Vagina (tissue), 2 donors: ENCODE data around the gene TIMM44. TPM values are rescaled to one million over a fixed set of nuclear protein-coding genes. Genes with fewer than 3 reads are reported as not detected.

Source experiments
- DNase-seq, 2 donors: peaks; one replicate each; pipeline ENCODE4 v3.0.0-alpha.2; 2017; ENCODE audit errors: extremely low spot score in 2 of 2
- H3K27ac ChIP-seq: fragments of 200-600 bp; sonication (generic); one replicate; pipeline ENCODE4 v1.5.1; 2019
- H3K27me3 ChIP-seq: fragments of 200-600 bp; sonication (generic); one replicate; pipeline ENCODE4 v1.5.1; 2019
- H3K36me3 ChIP-seq, 2 donors: fragments of 200-600 bp; sonication (generic); one replicate each; pipeline ENCODE4 v1.5.1; 2017 to 2019
- H3K4me1 ChIP-seq: fragments of 200-600 bp; sonication (generic); one replicate; pipeline ENCODE4 v1.5.1; 2019
- H3K4me3 ChIP-seq, 2 donors: fragments of 200-600 bp; sonication (generic); 1 replicate in 1 of 2; 2 replicates in 1 of 2; pipeline ENCODE4 v1.5.1; 2016 to 2019
- H3K9me3 ChIP-seq: fragments of 200-600 bp; sonication (generic); one replicate; pipeline ENCODE4 v1.5.1; 2019
- CTCF ChIP-seq, 3 experiments: fragments of 450-650 bp in 2 of 3; fragments of 200-600 bp in 1 of 3; sonication (generic) in 1 of 3; IDR thresholded peaks; one replicate each; pipeline ENCODE4 v1.5.1; 2017 to 2019; ENCODE audit warnings: antibody characterized with exemption in 3 of 3, mild to moderate bottlenecking in 2 of 3, moderate library complexity in 2 of 3
- POLR2A ChIP-seq, 2 donors: fragments of 450-650 bp; IDR thresholded peaks; one replicate each; pipeline ENCODE4 v1.6.1; 2017; ENCODE audit warnings: antibody characterized with exemption in 2 of 2, mild to moderate bottlenecking in 2 of 2, moderate library complexity in 2 of 2
- POLR2AphosphoS5 ChIP-seq, 2 donors: sonication (generic); formaldehyde crosslinking; IDR thresholded peaks; one replicate each; pipeline ENCODE4 v1.9.0; 2017; ENCODE audit warnings: antibody characterized with exemption in 2 of 2, mild to moderate bottlenecking in 2 of 2, low read depth in 1 of 2; ENCODE audit not compliant: insufficient read depth in 1 of 2
- intact Hi-C: fragments of 100-400 bp; cut with DNase I; formaldehyde crosslinking; loops from one replicate; pipeline ENCODE4 v1.15.1; 2023
- total RNA-seq: library from RNA; depleted of rRNA; stranded (reverse); fragments of >200 nt; gene quantifications from one replicate; pipeline ENCODE4 v1.2.3, GENCODE V29; 2016

The TIMM44 gene
- total RNA-seq, 1 donor from 2014 or later = 76.1 TPM

- Histone ChIP-seq H3K4me3 (no peak overlapping the region), H3K9me3 (no peaks in the 10 kb centered on the region), H3K27me3 (no peaks in the 10 kb centered on the region), H3K4me1 (no peaks in the 10 kb centered on the region), H3K27ac (no peak overlapping the region), H3K36me3 (no peaks in the 10 kb centered on the region)
- DNase-seq = no peak
- intact Hi-C loops = no loop called here
- TF ChIP-seq CTCF (IDR thresholded peaks at IDR 0.05) = no peak
- no peak for TF ChIP-seq POLR2AphosphoS5 (IDR thresholded peaks at IDR 0.05; ENCODE audit: insufficient read depth in 1 of 2, low read depth in 1 of 2)
- no peak for TF ChIP-seq POLR2A (IDR thresholded peaks at IDR 0.05)
Measured at GRCh38 chr19:7953060-7953459, 9.6 kb upstream of the TIMM44 start.

- intact Hi-C loops = loop anchor here (10.0 kb wide), 2 partner anchors 57 to 307 kb away; partner anchors contain the start of gene ELAVL1
- Histone ChIP-seq H3K4me3 (no peak overlapping the region), H3K27me3 (no peaks in the 10 kb centered on the region), H3K4me1 (peaks cover 3% of the 10 kb centered on the region), H3K36me3 (no peaks in the 10 kb centered on the region), H3K9me3 (no peaks in the 10 kb centered on the region), H3K27ac (no peak overlapping the region)
- no peak for DNase-seq
- TF ChIP-seq CTCF (IDR thresholded peaks at IDR 0.05) = no peak
- no peak for TF ChIP-seq POLR2AphosphoS5 (IDR thresholded peaks at IDR 0.05; ENCODE audit: insufficient read depth in 1 of 2, low read depth in 1 of 2)
- TF ChIP-seq POLR2A (IDR thresholded peaks at IDR 0.05) = no peak
Measured at GRCh38 chr19:7947939-7948338, 4.5 kb upstream of the TIMM44 start.

GRCh38 chr19:7944177-7944761 is 803 bp upstream of the TIMM44 start:
- peak overlapping the region; percentile 66 for H3K27ac ChIP-seq
- DNase-seq = no peak
- no peaks in the 10 kb centered on the region for H3K9me3 ChIP-seq
- H3K4me1 ChIP-seq = peaks cover 35% of the 10 kb centered on the region
- peak overlapping the region; percentile 42 to 71 for H3K4me3 ChIP-seq
- no peaks in the 10 kb centered on the region for H3K27me3 ChIP-seq
- TF ChIP-seq POLR2A (IDR thresholded peaks at IDR 0.05) (no peak), CTCF (IDR thresholded peaks at IDR 0.05) (peak; percentile 73 to 75 (median 74)), POLR2AphosphoS5 (IDR thresholded peaks at IDR 0.05; ENCODE audit: insufficient read depth in 1 of 2, low read depth in 1 of 2) (no peak)
- intact Hi-C loops = loop anchor here (10.0 kb wide), 2 partner anchors 61 to 311 kb away; partner anchors contain the start of gene ELAVL1
- peaks cover 0 to 20% of the 10 kb centered on the region in 2 donors for H3K36me3 ChIP-seq

- peak overlapping the region; percentile 95 for H3K27ac ChIP-seq
- H3K4me3 ChIP-seq = peak overlapping the region; percentile 64 to 71
- peaks cover 0 to 26% of the 10 kb centered on the region in 2 donors for H3K36me3 ChIP-seq
- peaks cover 35% of the 10 kb centered on the region for H3K4me1 ChIP-seq
- TF ChIP-seq POLR2AphosphoS5 (IDR thresholded peaks at IDR 0.05; ENCODE audit: insufficient read depth in 1 of 2, low read depth in 1 of 2) = no peak
- no peak for TF ChIP-seq POLR2A (IDR thresholded peaks at IDR 0.05)
- no peak for TF ChIP-seq CTCF (IDR thresholded peaks at IDR 0.05)
- no peaks in the 10 kb centered on the region for H3K9me3 ChIP-seq
- H3K27me3 ChIP-seq = no peaks in the 10 kb centered on the region
- intact Hi-C loops = loop anchor here (10.0 kb wide), 2 partner anchors 62 to 312 kb away; partner anchors contain the start of gene ELAVL1
- no peak for DNase-seq
Measured at GRCh38 chr19:7942981-7943443, 454 bp downstream of the TIMM44 start.
